GM12874 (cell line): ENCODE data around the gene PDZD4.

Experiments
- TF ChIP-seq, protein P1 (sequence below): IDR thresholded peaks from 2 replicates; pipeline ENCODE4 v1.5.1; 2011; ENCODE audit warnings: low read depth, mild to moderate bottlenecking, control low read depth, low read length, moderate library complexity; ENCODE audit not compliant: insufficient read depth

Gene PDZD4

DNA sequence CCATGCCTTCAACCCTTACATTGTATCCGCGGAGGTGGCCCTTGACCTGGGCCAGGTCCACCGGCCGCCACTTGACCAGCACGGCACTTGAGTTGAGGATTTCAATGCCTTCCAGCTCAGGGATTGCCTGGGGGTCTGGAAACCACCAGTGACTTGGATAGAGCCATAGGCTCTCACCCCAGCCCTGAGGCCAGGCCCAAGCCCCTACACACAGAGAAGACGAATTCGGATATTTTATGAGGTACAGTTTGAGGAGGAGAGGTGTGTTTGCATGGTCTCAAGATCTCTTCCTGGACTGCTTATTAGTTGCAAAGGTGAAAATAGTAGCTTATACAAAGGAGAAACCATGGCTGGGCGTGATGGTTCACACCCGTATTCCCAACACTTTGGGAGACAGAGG lies 35.3 kb upstream of the PDZD4 start:
- TF ChIP-seq, protein P1, sequence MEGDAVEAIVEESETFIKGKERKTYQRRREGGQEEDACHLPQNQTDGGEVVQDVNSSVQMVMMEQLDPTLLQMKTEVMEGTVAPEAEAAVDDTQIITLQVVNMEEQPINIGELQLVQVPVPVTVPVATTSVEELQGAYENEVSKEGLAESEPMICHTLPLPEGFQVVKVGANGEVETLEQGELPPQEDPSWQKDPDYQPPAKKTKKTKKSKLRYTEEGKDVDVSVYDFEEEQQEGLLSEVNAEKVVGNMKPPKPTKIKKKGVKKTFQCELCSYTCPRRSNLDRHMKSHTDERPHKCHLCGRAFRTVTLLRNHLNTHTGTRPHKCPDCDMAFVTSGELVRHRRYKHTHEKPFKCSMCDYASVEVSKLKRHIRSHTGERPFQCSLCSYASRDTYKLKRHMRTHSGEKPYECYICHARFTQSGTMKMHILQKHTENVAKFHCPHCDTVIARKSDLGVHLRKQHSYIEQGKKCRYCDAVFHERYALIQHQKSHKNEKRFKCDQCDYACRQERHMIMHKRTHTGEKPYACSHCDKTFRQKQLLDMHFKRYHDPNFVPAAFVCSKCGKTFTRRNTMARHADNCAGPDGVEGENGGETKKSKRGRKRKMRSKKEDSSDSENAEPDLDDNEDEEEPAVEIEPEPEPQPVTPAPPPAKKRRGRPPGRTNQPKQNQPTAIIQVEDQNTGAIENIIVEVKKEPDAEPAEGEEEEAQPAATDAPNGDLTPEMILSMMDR: no peak

DNA sequence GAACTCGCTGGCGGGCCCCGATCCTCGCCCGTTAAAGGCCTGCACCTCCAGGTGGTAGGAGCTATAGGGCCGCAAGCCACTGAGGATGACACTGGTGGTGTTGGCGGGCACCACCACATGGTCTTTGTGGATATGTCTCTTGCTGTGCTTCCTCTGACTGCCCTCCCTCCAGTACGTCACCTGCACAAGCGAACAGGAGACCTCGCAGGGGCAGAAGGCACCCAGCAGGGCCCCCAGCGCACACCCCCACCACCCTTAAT lies 34.9 kb upstream of the PDZD4 start:
- TF ChIP-seq, protein P1: no peak

DNA sequence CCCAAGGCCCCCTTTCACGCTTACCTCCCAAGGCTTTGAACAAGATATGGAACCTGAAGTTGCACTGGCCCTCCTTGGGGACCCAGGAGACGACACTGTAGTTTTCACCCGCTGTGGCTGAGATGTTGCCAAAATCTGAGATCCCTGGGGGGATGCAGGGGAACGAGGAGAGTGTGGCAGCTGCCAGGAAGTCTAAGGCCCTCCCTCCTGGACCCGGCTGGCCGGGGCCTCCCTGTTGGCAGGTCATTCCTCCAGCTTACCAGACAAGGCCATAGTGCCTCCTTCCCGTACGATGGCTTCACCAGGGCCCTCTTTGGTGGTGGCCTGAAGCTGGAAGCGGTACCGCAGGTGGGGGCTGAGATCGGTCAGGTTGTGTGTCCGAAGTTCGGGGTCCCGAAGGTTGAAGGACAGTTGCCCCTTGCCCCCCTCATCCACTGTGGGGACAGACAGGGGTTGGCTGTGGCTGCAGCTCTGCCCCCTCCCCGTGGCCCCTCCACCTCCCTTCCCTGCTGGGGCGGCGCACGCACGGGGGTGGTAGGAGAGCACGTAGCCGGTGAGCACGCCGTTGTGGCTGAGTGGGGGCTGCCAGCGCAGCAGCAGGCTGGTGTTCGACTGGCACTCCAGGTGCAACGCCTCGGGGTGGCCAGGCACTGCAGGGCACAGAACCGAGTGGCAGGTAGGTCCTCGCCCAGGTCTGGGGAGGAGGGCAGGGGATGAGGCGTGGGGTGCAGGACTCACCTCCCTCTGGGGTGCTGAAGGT lies 34.4 kb upstream of the PDZD4 start:
- TF ChIP-seq, protein P1: no peak

DNA sequence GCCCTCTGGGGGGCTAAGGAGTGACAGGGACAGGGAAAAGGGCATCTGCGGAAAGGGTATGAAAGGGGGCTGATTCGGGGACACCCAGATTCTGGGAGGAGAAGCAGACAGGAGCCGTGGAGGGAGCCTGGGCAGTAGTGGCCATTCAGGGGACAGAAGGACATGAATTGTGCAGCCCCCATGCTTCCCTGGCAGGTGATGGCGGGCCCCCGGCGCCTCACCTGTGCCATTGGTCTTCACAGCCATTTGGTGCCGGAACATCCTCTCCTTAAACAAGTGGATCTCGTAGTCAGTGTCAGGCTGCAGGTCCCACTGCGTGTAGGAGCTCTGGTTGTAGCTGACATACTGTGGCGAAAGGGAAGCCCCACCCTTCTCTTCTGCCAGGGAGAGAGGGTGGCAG lies 33.8 kb upstream of the PDZD4 start:
- TF ChIP-seq, protein P1: no peak

DNA sequence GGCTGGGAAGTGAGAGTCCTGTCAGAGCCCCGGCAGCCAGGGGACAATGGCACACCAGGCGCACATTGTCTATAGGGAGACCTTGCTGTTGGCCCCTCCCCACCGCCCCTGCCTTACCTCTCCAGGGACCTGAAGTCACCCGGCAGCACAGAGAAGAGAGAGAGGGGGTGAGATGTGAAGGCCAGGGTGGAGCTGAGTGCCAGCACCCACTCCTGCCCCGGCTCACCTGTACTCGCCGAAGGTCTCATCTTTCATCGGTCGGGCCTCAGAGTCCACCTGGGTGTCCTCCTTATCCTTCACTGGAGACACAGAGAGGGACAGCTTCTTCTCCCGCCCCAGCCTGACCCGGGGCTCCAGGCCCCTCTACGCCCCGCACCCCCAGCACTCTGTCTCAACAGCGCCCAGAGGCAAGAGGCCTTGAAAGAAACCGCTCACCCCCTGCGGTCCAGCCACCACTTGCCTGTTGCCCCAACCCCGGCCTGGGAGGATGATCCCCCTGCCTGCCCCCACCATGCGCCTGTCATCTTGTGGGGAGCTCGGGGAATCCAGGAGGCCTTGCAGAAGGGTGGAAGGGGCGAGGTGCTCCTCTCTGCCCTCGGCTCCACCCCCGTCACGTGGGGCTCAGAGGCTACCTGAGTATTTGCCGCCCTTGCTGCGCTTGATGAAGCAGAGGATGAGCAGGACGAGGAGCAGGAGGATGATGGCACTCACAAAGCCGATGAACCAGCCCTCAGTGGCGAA lies 33.1 kb upstream of the PDZD4 start:
- TF ChIP-seq, protein P1: no peak

DNA sequence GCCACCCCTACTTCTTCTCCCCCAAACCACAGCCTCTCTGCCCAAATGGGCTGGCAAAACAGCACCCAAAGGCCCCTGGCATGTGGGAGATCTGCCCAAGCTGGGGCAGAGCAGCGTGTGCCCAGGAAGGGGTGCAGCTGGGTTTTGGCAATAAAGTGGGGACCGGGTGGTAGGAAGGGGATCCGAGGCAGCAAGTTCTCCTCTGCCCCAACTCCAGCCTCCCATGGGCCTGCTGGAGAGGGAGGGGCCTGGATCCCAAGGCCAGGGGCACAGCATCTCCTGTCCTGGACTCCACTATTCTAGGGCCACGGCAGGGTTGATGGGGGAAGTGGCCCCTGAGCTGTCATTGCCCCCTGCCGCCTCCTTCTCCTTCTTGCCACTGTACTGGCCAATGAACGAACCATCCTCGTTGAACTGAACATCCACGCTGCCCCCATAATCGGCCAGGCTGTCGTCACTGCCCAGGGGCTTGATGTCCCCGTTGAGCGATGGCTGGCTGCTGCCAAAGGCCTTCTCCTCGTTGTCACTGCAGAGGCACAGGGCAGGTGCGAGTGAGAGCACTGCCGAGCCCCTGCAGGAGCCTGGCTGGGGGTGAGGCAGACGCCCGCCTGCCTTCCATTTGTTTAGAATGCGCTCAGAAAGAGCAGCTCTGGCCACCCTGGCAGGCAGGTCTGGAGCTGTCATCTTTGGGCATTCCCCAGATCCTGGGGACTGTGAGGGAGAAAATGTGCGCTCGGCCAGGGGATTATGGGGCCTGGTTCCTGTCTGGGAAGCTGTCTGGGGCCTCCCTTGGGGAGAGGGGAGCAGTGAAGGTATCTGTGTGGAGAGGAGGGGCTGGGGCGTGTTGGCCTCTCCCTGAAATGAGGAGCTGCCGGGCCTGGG lies 32.3 kb upstream of the PDZD4 start:
- TF ChIP-seq, protein P1: no peak

DNA sequence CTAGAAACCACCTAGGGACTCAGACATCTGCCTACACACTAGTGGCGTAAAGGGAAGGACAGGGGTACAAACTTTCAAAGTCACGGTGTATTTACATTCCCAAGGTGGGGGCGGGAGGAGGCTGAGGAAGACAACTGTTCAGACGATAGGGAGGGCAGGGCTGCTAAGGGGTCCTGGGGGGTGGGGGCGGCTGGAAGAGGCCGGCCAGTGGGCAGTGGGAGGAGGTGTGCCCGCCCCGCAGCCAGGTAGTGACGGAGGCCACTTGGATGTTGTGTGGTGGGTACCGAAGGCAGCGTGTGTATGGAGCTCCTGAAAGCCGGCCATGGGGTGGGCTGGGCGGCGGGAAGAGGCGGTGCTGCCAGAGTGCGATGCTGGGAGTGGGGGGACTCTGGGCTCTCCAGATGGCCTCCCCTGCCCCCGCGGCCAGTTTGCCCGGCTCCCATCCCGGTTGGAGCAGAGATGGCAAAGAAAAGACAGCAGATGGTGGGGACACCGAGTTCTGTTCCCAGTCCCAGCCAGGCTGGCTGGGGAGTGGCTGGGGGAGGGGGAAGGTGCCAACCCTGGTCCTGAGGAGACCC lies 31.5 kb upstream of the PDZD4 start:
- TF ChIP-seq, protein P1: no peak
